K562 (cell line): Measurements from ENCODE around the gene SPATA32. TPM values are rescaled to one million over a fixed set of nuclear protein-coding genes. Genes with fewer than 3 reads are reported as not detected.
A peak's percentile ranks its signal among the peaks of the same experiment; 100 is the strongest.

Experiments
- ARID1B ChIP-seq: fragments of 450-650 bp; IDR thresholded peaks from 2 replicates; pipeline ENCODE4 v1.6.1; 2016; ENCODE audit warnings: antibody characterized with exemption, mild to moderate bottlenecking, inconsistent platforms
- BCLAF1 ChIP-seq, 2 experiments: fragments of 450-650 bp in 1 of 2; IDR thresholded peaks; 2 replicates each; pipeline ENCODE4 v1.6.1; 2011 to 2017; ENCODE audit warnings: low read depth in 2 of 2, antibody characterized with exemption in 1 of 2, borderline replicate concordance in 1 of 2, low read length in 1 of 2, mild to moderate bottlenecking in 1 of 2, mixed read lengths in 1 of 2; ENCODE audit not compliant: control insufficient read depth in 1 of 2
- DMBX1 ChIP-seq: fragments of 250-450 bp; sonication (Bioruptor Pico); IDR thresholded peaks from 2 replicates; pipeline ENCODE4 v1.8.0; 2022; ENCODE audit warnings: inconsistent platforms, mild to moderate bottlenecking, moderate library complexity, borderline replicate concordance
- EP300 ChIP-seq: IDR thresholded peaks from 2 replicates; pipeline ENCODE4 v1.6.1; 2012; ENCODE audit warnings: low read length, improper control_type of control experiment
- FOS ChIP-seq: IDR thresholded peaks from 3 replicates; pipeline ENCODE4 v1.6.1; 2011; ENCODE audit not compliant: insufficient read length; ENCODE audit errors: extremely low read depth
- GTF2A2 ChIP-seq: IDR thresholded peaks from 2 replicates; pipeline ENCODE4 v1.6.1; 2016; ENCODE audit warnings: mild to moderate bottlenecking, missing genetic modification characterization, missing compliant biosample characterization
- HMG20A ChIP-seq: fragments of 450-650 bp; formaldehyde crosslinking; conservative IDR thresholded peaks from 2 replicates; pipeline ENCODE4 v1.4.0; 2020; ENCODE audit warnings: mild to moderate bottlenecking, mixed read lengths
- POLR2A ChIP-seq: fragments of 450-650 bp; conservative IDR thresholded peaks from 2 replicates; pipeline ENCODE4 v1.6.1; 2016
- POLR2G ChIP-seq: fragments of 200-400 bp; formaldehyde crosslinking; IDR thresholded peaks from 2 replicates; pipeline ENCODE4 v1.6.1; 2017; ENCODE audit warnings: low read depth, mild to moderate bottlenecking, antibody characterized with exemption, low read length, moderate library complexity
- PREB ChIP-seq: sonication (generic); formaldehyde crosslinking; IDR thresholded peaks from 2 replicates; pipeline ENCODE4 v1.8.1; 2023; ENCODE audit warnings: mild to moderate bottlenecking, missing genetic modification reagents
- RFX5 ChIP-seq: IDR thresholded peaks from 2 replicates; pipeline ENCODE4 v1.6.1; 2011; ENCODE audit warnings: low read depth, mild to moderate bottlenecking, improper control_type of control experiment, low read length
- SLC30A9 ChIP-seq: fragments of 250-450 bp; sonication (Bioruptor Pico); IDR thresholded peaks from 2 replicates; pipeline ENCODE4 v1.8.0; 2022; ENCODE audit warnings: mild to moderate bottlenecking, moderate library complexity
- SMARCA4 ChIP-seq: fragments of 450-650 bp; IDR thresholded peaks from 2 replicates; pipeline ENCODE4 v1.6.1; 2016
- TBP ChIP-seq: optimal IDR thresholded peaks from 2 replicates; pipeline ENCODE3; 2011; ENCODE audit warnings: low read depth, low read length, improper control_type of control experiment
- TOE1 ChIP-seq, 2 experiments: fragments of 450-650 bp in 1 of 2; sonication (generic) in 1 of 2; formaldehyde crosslinking in 1 of 2; IDR thresholded peaks; 2 replicates each; pipeline versions ENCODE4 v1.7.1 to v1.8.0; 2016 to 2022; ENCODE audit warnings: borderline replicate concordance in 2 of 2, mild to moderate bottlenecking in 2 of 2, antibody characterized with exemption in 1 of 2, inconsistent platforms in 1 of 2, low read depth in 1 of 2, missing genetic modification reagents in 1 of 2, moderate library complexity in 1 of 2
- ZNF324 ChIP-seq: fragments of 250-450 bp; sonication (Bioruptor Pico); IDR thresholded peaks from 2 replicates; pipeline ENCODE4 v1.4.0; 2020; ENCODE audit warnings: mild to moderate bottlenecking
- ZNF592 ChIP-seq: fragments of 450-650 bp; IDR thresholded peaks from 2 replicates; pipeline ENCODE4 v1.6.1; 2017; ENCODE audit warnings: antibody characterized with exemption, mild to moderate bottlenecking
- polyA plus RNA-seq, 8 experiments: library from polyadenylated mRNA; depleted of rRNA in 4 of 8; stranded (reverse) in 5 of 8; unstranded in 3 of 8; fragments of >200 nt; fragmentation: Nextera tagmentation in 2 of 8; fragmentation: Illumina TruSeq in 1 of 8; extraction: Ambion mirVana in 2 of 8; extraction: Trizol in 1 of 8; gene quantifications; 2 replicates each; pipeline versions ENCODE4 v1.2.1 to v1.2.3, GENCODE V29; 2011 to 2014; ENCODE audit warnings: inconsistent platforms in 1 of 8, missing spikeins in 1 of 8
- total RNA-seq, 7 experiments: library from RNA; depleted of rRNA in 6 of 7; stranded (reverse); fragments of >200 nt in 6 of 7; fragmentation: Illumina TruSeq in 2 of 7; extraction: Trizol in 2 of 7; gene quantifications; 2 replicates each; pipeline versions ENCODE4 v1.2.1 to v1.2.3, GENCODE V29; 2011 to 2021; ENCODE audit warnings: low replicate concordance in 1 of 7

SPATA32 gene
- total and polyA plus RNA-seq, 9 of the 15 experiments (the other 6 are each of a cell fraction or from before 2014, with no cell fraction given): 0.03 to 0.06 TPM; not detected in 7

- TF ChIP-seq RFX5 (no peak), EP300 (no peak), HMG20A (CRISPR knock-in tag) (no peak), ZNF592 (0 out of 2 replicates have a peak, but pooled peaks have one; percentile 41), TBP (peak; percentile 13), TOE1 (IDR thresholded peaks at IDR 0.05; ENCODE audit: borderline replicate concordance) (no peak), TOE1 (CRISPR knock-in tag; IDR thresholded peaks at IDR 0.05; ENCODE audit: borderline replicate concordance, low read depth) (no peak), ZNF324 (CRISPR knock-in tag) (no peak), GTF2A2 (no peak), PREB (CRISPR knock-in tag) (no peak), BCLAF1 (IDR thresholded peaks at IDR 0.05; ENCODE audit: borderline replicate concordance in 1 of 2, control insufficient read depth in 1 of 2, low read depth in 2 of 2, low read length in 1 of 2) (no peak), FOS (no peak), POLR2A (peak; percentile 18; the same call in 1 of the 2 replicates), DMBX1 (0 out of 2 replicates have a peak, but pooled peaks have one; percentile 32), ARID1B (peak; percentile 40; the same call in 1 of the 2 replicates), POLR2G (no peak), SLC30A9 (CRISPR knock-in tag) (no peak), SMARCA4 (peak; percentile 54; the same call in 1 of the 2 replicates)
Measured at GRCh38 chr17:45227101-45227925, 34.6 kb downstream of the SPATA32 start (continued).
